ENCODE results near the gene ZNF778.

Gene ZNF778

DNA sequence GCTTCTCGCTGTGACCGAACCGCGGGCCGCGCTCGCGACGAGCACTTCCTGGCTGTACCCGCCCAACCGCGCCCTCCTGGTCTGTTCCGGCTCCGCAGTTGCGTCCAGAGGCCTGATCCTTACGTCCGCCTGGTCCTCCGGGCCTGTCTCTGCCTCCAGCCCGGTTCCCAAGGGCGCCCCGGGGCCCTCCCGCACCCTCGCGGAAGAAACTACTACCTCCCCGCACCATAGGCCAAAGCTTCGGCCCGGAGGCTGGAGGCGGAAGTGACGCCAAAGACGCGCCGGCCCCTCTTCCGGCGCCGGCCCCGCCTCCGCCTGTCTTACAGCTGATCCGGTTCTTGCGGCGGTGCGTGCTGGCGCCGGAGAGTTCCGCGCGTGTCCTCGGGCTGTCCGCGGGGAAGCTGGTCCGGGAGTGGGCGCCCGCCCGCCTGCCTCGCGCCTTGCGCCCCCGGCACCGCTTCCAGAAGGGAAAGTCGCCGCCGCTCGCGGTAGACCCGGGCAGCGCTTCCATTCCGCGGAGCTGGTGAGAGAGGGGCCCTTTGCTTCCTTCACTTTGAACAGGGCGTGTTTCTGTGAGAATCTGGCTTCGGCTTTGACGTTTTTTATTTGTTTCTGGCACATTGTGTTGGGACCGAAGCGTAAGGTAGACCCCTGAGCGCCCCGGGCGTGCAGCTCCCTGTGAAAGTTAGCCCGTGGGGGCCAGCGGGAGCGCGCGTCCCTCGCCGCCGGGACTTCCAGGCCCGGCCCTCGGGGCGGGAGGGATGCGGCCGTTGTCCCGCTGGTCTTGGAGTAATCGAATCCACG is at the start of gene ZNF778:
TSS of gene ZNF778 (plus strand) at position 316 of the 804 bp plus-strand sequence. CDS start 3,425 bp downstream, outside the sequence.
- DNase-seq = peak; percentile 43

DNA sequence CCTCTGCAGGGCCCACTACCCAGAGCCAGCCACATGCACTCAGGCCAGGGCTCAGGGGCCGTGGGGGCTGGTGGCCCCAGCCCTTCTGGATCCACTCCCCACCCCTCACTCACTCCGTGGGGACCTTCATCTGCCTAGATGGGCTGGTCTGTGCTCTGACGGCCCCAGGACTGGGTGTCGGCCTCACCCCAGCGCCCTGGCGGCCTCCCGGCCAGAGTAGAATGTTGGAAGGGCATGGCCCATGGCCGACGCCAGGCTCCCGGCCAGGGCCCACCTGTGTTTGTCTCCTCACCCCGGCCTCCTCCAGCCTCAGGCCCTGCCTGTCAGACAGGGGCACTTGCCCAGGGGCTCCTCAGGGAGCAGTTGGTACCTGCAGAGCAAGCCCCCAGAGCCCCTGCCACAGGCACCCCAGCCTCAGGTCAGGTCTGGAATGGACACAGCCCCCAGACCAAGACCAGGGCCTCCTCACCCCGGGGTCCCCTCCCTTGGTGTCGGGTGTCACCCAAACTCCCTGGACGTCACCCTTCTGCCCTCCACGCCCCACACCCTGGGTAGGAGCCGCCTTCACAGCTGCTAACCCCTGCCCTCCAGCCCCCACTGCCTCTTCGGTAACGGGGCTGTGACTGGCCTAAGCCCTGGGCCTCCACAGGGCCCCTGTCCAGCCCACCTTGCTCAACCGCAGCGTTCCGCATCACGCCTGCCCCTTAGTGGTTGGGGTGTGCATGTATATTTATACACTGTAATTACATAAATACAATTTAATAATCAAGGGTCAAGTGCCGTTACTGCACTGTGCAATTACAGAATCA is 48.9 kb upstream of the ZNF778 start:
- no peak for DNase-seq

DNA sequence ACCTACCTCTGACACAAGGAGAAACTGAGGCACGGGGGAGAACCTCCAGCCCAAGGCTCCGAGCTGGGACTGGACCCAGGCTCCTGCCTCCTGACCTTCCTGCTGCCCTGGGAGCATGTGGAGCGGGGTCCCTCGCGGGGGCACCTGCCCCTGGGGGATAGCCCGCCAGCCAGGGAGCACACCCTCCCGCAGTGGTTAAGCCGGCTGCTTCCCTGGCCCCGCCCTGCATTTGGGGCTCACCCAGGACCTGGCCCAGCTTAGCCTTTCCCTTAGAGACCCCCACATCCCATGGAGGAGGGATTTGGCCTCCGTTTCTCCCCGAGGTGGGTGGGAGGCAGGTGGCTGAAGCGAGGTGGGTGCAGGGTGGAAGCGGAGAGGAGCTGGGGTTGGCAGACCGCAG is 47.7 kb upstream of the ZNF778 start:
- DNase-seq = no peak

DNA sequence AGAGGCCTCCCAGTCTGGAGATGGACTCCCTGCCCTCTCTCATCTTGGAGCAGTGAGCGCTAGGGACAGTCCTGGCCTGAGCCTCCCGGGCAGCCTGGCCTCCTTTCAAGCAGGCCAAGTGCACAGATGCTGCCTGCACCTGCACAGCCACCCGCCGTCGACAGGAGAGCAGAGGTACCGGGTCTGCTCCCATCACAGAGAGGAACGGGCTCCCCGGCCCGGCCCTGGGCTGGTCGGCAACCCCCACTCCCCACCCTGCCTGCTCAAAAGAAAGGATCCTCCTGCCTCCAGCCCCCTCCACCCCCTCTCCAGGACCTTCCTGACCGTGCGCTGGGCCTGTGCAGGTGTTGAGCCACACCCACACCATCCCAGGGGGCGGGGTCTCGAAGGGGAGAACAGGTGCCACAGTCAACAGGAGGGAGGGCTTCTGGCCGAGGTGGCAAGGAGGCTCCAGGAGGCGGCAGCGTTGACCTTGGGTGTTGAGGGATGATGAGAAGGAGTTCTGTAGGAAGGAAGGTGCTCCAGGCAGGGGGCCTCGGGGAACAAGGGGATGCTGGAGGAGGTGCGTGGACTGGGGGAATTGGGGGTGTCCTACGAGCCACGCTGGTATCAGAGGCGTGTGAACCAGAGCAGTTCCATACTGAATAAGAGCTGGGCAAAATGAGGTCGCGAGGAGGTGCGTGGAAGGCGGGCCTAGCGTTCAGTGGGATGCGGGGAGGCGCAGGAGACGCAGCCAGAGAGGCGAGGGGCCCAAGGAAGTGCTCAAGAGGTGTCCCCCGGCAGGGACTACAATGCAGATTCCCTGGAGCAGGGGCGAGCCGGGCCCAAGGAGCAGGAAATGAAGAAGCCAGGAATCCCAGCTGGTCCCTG is 46.9 kb upstream of the ZNF778 start:
- DNase-seq = peak; percentile 25

DNA sequence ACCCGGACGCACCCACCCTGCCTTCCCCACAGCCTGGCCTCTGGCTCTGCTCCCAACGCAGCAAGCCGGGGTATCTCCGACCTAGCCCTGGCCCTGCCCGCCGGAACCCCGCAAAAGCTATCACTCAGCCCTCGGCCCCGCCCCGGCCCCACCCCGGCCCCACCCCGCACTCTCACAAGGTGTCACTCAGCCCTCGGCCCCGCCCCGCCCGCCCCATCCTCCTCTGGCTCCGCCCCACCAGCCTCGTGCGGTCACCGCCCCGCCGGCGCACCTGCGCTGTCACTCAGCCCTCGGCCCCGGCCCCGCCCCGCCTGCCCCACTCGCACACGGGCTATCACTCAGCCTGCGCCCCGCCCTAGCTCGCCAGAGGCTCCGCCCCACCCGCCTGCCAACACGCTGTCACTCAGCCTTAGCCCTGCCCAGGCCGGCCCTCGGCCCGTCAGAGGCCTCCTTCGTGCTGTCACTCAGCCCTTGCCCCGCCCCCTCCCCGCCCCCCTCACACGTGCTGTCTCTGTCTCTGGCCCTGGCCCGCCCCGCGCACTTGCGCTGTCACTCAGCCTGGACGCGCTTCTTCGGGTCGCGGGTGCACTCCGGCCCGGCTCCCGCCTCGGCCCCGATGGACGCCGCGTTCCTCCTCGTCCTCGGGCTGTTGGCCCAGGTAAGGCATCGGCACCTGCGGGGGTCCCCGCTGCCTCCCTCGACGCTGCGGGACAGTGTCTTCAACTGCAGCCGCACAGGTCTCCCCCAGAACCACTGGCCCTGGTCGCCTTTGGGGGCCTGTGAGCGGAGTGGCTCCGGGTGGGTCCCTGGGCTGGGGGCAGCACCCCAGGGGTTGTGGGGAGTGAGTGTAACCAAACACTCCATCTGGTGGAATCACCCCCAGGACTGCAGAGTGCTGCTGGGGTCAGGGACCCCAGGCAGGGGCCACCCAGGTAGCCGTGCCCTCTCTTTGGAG is 46.0 kb upstream of the ZNF778 start, which contains the start of gene CDH15:
TSS of gene CDH15 (plus strand) at position 533 of the 955 bp plus-strand sequence. CDS start at position 617, 84 bp downstream.
- DNase-seq = peak; percentile 85

DNA sequence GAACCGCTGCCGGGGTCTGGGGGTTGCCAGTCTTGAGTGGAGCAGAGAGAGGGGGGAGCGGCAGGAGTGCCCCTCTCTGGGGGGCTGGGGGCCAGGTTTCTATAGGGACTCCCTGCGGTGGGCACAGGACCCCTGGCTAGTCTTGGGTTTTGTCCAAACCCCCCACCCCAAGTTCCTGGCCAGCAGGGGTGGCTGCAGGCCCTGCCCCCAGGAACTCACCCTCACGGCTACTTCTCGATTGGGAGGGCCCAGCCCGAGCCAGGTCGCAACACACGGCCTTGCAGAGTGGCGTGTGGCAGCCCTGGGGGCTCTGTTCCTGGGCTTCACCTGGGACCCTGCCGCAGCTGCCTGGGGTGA is 45.4 kb upstream of the ZNF778 start:
- no peak for DNase-seq

DNA sequence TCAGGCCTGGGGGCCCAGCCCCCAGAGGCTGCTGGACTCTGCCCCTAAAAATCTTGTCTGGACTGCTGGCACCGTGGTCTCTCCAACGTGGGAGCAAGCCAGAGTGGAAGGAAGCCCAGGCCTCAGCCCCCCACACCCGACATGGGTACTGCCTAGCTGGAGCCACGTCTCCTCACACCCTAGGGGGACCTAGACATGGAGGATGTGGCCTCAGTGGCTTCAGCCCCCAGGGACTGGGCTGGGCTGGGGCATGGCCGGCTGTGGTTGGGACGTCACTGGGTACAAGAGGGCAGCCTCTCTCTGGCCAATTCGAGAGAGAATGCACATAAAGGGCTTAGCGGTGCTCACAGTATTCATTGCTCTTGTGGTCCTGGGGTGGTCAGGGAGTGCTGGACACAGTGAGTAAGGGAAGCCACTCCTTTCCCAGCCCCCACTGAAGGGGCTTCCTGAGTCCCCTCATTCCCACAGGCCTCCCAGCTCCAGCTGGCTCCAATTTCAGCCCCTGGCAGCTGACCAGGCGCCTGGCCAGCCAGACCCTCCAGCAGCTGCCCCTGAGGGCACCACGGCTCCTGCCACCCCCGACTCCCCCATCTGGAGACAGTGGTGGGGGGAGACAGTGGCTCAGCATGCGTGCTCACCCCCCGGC is 44.9 kb upstream of the ZNF778 start:
- DNase-seq = no peak

DNA sequence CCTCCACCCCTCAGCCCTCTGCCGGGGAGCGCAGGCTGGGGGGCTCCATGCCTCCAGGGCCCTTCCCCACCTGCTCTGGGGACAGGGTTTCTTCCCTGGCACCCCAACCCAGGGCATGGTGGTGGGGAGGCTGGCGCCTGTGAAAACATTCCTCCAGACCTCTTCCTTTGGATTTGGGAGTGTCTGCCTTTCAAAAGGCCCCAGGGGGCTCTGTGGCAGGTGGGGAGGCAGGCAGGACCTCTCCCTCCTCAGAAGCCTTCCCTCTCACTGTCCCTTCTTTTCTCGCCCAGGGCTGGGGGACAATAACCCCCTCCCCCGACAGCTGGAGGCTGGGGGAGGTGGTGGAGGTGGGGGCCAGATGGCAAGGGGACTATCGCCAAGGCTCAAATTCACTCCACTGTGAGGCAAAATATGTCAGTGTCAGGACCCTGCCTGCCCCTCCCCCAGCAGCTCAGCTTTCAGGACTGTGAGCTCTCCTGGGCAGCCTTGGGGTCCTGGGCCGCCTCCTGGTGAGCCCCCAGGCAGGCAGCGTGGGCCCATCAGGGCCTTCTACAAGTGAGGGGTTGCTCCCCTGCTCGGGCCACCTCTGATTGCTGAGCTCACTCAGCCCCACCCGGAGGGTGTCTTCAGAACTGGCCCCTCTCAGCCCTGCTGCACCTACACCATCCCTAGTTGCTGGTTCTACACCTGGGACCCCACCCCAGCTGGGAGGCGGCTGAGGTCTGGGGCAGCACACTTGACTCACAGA is 44.2 kb upstream of the ZNF778 start:
- DNase-seq = no peak

DNA sequence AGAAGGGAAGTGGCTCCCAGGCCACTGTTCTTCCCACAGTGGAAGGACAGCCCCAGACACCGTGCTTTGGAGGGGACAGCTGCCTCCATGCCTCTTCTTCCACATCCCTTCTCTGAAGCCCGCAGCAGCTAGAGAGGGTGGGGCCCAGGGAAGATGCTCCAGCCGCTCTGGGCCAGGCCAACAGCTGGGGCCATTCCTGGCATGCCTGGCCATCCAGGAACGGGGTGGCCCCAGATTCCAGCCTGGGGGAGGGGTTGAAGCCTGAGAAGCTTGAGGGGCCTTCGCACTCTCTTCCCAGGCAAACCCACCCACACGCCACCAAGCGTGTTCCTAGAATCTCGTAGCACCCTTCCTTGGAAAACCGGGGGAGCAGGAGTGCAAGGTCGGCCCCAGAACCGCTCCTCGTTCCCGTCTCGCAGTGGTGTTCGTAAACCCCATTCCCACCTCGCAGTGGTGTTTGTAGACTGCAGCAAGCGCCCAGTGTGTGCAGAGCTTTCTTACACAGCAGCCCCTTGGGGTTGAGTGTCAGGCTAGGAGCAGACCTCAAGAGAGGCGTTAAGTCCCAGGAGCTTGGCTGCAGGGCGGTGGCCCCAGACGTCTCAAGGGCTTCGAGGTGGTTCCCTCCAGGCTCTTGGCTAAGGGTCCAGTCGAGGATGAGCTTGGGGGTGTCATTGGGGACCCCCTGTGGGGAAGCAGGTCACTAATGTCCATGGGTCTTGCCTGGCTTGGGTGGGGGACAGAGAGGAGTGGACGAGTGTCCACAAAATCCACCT is 43.3 kb upstream of the ZNF778 start:
- no peak for DNase-seq

DNA sequence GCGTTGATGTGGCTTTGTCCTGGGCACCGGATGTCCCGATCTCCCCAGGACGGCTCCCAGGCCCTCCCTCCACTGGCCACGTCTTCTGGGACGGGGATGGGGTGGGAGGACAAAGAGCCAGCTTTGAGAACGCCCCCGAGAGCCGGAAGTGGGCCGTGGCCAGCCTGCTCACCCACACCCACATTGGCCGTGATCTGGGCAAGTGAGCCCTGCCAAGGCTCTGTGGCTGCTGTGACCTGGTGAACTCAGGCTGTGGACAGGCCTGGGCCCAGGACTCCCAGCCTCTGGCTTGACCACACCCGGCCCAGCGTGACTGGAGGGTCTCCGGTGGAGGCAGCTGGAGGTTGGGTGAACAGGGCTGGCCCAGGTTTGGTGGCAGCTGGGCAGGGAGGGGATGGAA is 42.6 kb upstream of the ZNF778 start:
- no peak for DNase-seq

DNA sequence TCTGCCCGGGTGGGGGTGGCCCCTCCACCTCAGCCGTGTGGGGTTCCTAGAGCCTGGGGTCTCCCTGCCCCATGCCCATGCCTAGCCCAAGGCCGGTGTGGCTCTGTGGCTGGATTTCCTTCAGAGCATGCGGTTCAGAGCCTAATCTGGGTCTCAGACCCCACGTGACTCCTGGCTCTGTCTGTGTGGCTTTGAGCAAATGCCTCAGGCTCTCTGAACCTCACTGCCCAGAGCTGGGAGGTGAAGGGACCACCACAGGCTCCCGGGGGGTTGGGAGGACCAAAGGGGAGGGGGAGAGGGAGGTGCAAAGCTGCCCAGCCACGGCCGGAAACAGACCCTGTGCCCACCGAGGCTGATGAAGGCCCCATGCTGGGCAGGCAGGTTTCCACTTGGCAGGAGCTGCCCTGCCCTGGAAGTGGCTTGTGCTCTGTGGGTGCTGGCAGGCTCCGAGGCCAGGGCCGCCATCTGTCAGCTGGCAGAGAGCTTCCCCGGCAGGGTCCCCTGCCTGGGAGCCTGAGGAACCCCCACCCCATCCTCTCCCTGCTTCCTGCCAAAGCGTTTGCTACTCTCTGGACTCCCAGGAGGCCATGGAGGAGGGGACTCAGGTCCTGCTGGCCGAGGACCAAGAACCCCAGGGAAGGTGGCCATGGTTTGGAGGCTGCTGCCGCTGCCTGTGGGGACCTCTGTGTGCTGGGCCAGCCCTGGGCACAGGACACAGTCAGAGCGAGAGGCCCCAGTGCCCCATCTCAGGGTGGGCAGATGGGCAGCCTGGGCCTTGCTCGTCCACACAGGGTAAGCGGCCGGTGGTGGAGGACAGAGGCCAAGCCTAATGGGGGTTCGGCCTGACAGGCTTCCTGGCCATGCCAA is 42.0 kb upstream of the ZNF778 start:
- DNase-seq = no peak

DNA sequence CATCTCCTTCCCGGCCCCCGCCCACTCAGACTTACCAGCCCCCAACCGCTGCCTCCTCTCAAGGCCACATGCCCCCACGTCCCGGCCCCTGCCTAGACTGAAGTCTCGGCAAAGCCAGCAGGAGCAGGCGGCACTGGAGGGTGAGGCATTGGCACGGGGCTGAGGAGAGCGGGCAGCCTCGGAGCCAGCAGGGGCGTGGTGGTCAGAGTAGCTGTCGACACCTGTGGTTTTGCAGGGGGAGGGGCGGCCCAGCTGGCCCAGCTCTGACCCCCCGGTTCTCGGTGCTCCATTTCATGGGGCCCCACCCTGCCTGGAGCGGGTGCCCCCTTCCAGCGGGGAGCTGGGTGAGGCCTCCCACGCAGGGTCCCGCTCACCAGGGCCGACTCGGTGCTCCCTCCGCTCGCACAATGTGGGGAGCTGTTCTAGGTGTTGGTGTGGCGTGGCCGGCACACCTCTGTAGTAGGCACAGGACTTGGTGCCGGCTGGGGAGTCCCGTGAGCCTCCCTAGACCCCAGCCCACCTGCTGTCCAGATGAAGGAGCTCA is 41.3 kb upstream of the ZNF778 start:
- DNase-seq = no peak

DNA sequence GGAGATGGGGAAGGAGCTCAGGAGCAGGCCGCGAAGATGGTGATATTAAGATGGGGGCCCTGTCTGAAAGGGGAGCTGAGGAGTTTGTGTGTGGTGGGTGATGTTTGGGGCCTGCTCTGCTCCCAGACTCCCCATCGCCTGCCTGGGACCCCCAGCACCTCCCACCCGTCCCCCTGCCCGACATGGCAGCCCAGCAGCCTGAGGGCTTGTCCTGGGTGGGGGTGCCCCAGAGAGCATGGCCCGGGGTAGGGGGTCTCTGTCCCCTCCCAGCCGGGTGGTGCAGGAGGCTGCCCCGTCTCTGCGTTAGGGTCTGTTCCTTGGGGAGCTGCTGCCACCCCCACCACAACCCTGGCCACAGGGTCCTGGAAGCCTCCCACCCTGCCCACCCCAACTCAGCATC is 40.8 kb upstream of the ZNF778 start:
- DNase-seq = no peak

DNA sequence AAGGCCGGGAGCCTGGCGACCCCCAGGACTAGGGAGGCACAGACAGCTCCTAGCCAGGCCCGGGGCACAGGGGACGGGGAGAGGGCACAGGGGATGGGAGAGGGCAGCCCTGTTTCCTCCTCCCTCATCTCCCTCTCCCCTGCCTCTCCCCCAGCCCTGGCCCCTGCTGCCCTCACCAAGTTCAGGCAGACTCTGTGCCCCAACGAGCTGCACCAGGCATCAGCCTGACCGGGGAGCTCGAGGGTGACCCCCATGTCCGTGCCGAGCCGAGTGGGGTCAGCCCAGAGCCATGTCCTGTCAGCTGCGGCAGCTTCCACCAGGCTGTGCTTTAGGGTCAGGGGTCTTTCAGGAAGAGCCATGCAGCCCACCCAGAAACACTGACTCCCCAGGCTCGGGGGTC is 40.0 kb upstream of the ZNF778 start:
- DNase-seq = no peak

DNA sequence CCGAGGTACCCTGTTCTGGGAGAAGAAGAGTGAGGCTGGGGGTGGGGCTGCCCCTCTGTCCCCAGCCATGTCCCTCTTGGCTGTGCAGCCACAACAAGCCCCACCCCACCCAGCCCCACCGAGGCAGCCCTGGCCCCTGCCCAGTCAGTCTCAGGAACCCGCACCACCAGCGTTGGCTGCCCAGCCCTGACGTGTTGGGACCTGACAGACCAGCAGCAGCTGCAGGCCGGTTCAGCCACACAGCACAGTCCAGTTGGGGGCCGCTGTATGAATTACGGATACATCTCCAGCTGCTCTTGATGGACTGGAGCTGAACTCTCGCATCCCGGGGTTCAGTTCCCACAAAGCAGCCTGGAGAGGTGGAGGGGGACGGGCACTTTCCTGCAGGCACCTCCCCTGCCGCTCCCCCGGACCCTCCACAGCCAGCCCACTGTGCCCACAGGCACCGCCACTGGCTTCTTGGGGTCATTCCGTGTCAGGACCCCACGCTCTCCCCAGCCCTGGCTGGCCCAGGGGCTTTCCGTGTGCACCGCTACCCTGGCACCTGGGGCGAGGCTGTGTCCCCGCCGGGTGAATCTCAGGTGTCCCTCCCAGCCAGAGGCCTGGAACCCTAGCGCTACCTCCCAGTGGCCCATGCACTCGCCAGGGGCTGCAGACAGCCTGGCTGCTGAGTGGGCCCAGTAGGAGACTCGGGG is 38.9 kb upstream of the ZNF778 start:
- no peak for DNase-seq

DNA sequence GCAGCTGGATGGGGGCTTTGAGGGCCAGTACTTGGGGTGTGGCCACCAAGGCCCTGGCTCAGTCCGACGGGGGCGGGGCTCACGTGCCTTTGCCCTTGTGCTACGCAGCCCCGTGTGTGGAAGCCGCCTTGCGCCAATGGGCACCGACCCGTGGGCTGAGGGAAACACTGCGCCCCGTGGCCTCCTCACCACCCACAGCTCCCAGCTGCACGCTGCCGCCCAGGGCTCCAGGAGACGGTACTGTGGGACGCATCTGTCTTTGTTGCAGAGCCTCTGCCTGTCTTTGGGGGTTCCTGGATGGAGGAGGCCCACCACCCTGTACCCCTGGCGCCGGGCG is 38.4 kb upstream of the ZNF778 start:
- no peak for DNase-seq

DNA sequence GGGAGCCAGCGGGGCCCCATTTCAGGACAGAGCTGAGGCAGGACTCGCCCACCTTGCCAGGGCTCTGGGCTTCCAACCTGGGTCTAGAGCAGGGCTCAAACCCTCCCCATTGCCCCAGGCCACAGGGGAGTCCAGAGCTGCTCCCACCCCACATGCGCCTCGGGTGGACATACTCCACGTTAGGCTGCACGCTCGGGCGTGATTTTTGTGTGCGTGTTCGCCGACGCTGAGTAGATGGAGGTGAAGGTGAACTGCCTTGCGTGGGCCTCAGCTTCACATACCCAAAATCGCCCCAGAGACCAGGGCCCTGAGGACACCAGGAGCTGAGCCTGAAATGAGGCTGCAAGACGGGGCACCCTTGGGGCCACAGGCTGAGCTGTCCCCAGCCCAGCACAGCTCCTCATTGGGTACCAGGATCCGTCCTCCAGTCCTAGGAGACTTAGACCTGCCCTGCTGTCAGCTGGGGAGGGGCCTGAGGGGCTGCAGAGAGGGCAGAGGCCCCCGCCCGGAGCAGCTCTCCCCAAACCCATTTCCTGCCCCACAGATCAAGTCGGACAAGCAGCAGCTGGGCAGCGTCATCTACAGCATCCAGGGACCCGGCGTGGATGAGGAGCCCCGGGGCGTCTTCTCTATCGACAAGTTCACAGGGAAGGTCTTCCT is 37.7 kb upstream of the ZNF778 start:
- DNase-seq = no peak

All from NCI-H2029 (cell line).